ENCODE results near the gene VGLL2. TPM values are rescaled to one million over a fixed set of nuclear protein-coding genes. Genes with fewer than 3 reads are reported as not detected.

Gene VGLL2, protein sequence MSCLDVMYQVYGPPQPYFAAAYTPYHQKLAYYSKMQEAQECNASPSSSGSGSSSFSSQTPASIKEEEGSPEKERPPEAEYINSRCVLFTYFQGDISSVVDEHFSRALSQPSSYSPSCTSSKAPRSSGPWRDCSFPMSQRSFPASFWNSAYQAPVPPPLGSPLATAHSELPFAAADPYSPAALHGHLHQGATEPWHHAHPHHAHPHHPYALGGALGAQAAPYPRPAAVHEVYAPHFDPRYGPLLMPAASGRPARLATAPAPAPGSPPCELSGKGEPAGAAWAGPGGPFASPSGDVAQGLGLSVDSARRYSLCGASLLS
- total RNA-seq (2014; rRNA removed; shearing (Covaris generic); ENCODE audit: low replicate concordance), result not detected in 2 replicates

DNA sequence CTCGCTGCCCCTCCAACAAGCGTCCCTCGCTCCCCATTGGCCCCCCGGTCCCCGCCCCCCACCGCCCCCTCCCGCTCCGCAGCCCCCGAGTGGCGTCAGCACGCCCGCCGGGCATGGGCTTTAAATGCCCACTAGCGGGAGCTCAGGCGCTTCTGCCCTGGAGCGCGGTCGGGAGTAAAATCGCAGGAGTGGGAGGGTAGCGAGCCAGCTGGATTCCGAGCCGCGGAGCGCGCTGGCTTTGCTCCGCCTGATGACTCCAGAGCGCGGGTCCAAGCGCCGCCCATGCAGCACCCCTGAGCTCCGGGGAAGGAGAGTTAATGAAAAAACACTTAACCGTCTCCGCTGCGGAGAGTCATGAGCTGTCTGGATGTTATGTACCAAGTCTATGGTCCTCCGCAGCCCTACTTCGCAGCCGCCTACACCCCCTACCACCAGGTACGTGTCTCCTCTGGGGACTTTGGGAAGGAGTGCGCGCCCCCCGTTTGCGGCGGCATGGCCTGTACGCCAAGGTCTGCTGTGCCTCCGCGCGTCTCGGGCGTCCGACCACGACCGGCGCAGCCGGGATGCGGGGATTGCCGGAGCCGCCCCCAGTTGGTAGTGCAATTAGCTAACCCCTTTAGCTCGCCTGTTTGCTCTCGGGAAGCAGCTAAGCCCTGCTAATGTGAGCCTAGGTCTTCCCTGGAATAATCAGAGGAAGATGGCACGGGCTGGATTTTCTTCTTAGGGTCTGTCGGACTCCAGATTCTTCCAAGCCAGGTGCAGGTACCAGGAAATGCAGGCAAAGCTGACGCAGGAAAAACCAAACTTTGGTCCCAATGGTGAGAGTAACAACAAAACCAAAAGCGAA lies at the start of gene VGLL2:
Gene VGLL2, plus strand, starts transcription at position 149 of the 847 bp plus-strand sequence. Its CDS starts 206 bp downstream, at position 355.
- no peaks in the 10 kb centered on the region for H3K9me3 ChIP-seq (ENCODE audit: low read length)
- H3K27ac ChIP-seq (ENCODE audit: low read length), result no peak within 1 kb of the TSS
- no peak within 1 kb of the TSS for H3K4me2 ChIP-seq (ENCODE audit: low read depth, low read length, poor library complexity, severe bottlenecking)
- H3K27me3 ChIP-seq (ENCODE audit: low read length), result no peaks in the 10 kb centered on the region
- H3K36me3 ChIP-seq (ENCODE audit: insufficient read depth, low read length), result no peaks in the 10 kb centered on the region
- no peak within 1 kb of the TSS for H2AFZ ChIP-seq (ENCODE audit: low read length)
- H3K9ac ChIP-seq (ENCODE audit: low read length), result no peak within 1 kb of the TSS
- DNase-seq, result no peak
- H3K4me1 ChIP-seq (ENCODE audit: low read length), result no peaks in the 10 kb centered on the region
- H3K4me3 ChIP-seq (ENCODE audit: low read length), result no peak within 1 kb of the TSS
- H3K9me2 ChIP-seq (replicated peaks; ENCODE audit: insufficient read depth, low read length), result no peaks in the 10 kb centered on the region
- H3K79me2 ChIP-seq (ENCODE audit: low read length), result no peaks in the 10 kb centered on the region
- no peaks in the 10 kb centered on the region for H4K20me1 ChIP-seq (ENCODE audit: insufficient read depth, low read depth, low read length)

DNA sequence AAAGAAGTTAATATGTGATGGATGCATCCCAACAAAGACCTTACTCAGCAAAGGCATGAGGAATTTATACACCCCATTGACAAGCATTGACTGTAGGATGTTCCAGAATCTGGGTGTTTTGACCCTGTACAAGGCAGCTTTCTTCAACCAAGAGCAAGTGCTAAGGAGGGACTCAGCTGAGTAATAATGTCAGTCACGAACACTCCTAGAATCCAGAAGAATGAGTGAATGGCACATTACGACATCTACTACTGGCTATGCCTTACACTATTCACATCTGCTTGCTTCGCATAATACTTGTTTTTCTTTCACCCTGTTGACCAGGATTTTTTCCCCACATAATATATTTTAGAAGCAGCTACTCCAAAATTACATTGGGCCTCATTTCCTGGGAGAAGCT lies 42.5 kb upstream of the VGLL2 start:
- H3K9ac ChIP-seq (ENCODE audit: low read length), result no peak overlapping the region
- H4K20me1 ChIP-seq (ENCODE audit: insufficient read depth, low read depth, low read length), result no peaks in the 10 kb centered on the region
- H3K9me3 ChIP-seq (ENCODE audit: low read length), result no peaks in the 10 kb centered on the region
- DNase-seq, result no peak
- H3K79me2 ChIP-seq (ENCODE audit: low read length), result no peaks in the 10 kb centered on the region
- H3K4me2 ChIP-seq (ENCODE audit: low read depth, low read length, poor library complexity, severe bottlenecking), result no peak overlapping the region
- no peak overlapping the region for H2AFZ ChIP-seq (ENCODE audit: low read length)
- H3K36me3 ChIP-seq (ENCODE audit: insufficient read depth, low read length), result no peaks in the 10 kb centered on the region
- no peaks in the 10 kb centered on the region for H3K27me3 ChIP-seq (ENCODE audit: low read length)
- no peaks in the 10 kb centered on the region for H3K4me1 ChIP-seq (ENCODE audit: low read length)
- no peak overlapping the region for H3K4me3 ChIP-seq (ENCODE audit: low read length)
- no peak overlapping the region for H3K27ac ChIP-seq (ENCODE audit: low read length)
- no peaks in the 10 kb centered on the region for H3K9me2 ChIP-seq (replicated peaks; ENCODE audit: insufficient read depth, low read length)

DNA sequence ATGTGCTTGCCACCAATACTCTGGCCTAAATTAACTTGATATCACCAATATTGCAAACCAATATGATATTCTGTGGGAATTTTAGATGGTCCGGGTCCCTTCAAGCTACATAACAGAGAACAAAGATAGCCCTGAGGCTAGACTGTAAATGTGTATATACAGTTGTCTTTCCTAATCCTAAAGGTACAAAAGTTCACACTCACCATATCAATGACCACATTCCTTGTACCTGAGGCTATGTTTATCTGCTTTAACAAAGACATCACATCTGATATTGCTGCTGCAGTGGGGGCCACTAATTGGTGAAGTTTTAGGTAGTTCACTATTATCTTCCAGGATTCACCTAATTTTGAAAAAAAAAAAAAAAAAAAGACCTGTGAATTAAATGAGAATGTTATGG lies 38.6 kb upstream of the VGLL2 start:
- no peaks in the 10 kb centered on the region for H3K9me2 ChIP-seq (replicated peaks; ENCODE audit: insufficient read depth, low read length)
- no peaks in the 10 kb centered on the region for H3K36me3 ChIP-seq (ENCODE audit: insufficient read depth, low read length)
- H3K9me3 ChIP-seq (ENCODE audit: low read length), result no peaks in the 10 kb centered on the region
- no peak overlapping the region for H2AFZ ChIP-seq (ENCODE audit: low read length)
- H3K27me3 ChIP-seq (ENCODE audit: low read length), result no peaks in the 10 kb centered on the region
- no peaks in the 10 kb centered on the region for H3K79me2 ChIP-seq (ENCODE audit: low read length)
- H3K4me3 ChIP-seq (ENCODE audit: low read length), result no peak overlapping the region
- no peak overlapping the region for H3K27ac ChIP-seq (ENCODE audit: low read length)
- H3K4me2 ChIP-seq (ENCODE audit: low read depth, low read length, poor library complexity, severe bottlenecking), result no peak overlapping the region
- no peaks in the 10 kb centered on the region for H4K20me1 ChIP-seq (ENCODE audit: insufficient read depth, low read depth, low read length)
- DNase-seq, result no peak
- H3K9ac ChIP-seq (ENCODE audit: low read length), result no peak overlapping the region
- no peaks in the 10 kb centered on the region for H3K4me1 ChIP-seq (ENCODE audit: low read length)

DNA sequence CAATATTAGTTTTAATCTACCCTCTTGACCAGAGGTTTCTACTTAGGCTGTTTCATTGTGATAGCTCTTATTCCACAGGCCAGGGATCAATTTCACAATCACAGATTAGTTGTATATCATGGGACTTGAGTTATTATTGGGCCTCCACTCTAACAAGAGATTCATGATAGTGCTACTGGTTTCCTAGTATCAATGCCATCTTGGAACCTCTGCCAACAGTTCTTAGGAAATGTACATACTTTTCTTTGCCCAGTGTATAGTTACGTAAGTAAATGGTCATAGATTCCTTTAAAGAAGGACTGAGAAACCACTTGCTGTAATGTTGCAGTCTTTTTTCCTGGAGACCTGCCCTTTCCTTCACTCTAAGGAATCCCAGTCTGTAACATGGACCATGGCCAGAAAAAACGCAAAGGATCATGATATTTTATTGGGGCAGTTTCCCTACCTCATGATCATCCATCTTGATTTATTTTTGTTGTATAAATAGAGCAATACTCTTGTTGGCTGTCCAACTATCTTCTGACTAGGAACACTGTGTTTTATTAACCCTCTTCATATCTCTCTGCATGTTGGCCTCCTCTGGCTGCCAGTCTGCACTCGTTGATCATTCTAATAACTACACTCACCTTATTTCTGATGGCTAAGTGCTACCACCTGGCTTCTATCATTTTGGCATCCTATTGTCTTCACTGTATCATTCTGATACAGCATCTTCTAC lies 38.0 kb upstream of the VGLL2 start:
- no peak overlapping the region for H3K27ac ChIP-seq (ENCODE audit: low read length)
- no peak overlapping the region for H2AFZ ChIP-seq (ENCODE audit: low read length)
- H3K4me1 ChIP-seq (ENCODE audit: low read length), result no peaks in the 10 kb centered on the region
- no peak overlapping the region for H3K4me3 ChIP-seq (ENCODE audit: low read length)
- H3K79me2 ChIP-seq (ENCODE audit: low read length), result no peaks in the 10 kb centered on the region
- H3K9me3 ChIP-seq (ENCODE audit: low read length), result no peaks in the 10 kb centered on the region
- H3K36me3 ChIP-seq (ENCODE audit: insufficient read depth, low read length), result no peaks in the 10 kb centered on the region
- H3K27me3 ChIP-seq (ENCODE audit: low read length), result no peaks in the 10 kb centered on the region
- no peak overlapping the region for H3K4me2 ChIP-seq (ENCODE audit: low read depth, low read length, poor library complexity, severe bottlenecking)
- DNase-seq, result no peak
- no peaks in the 10 kb centered on the region for H3K9me2 ChIP-seq (replicated peaks; ENCODE audit: insufficient read depth, low read length)
- no peak overlapping the region for H3K9ac ChIP-seq (ENCODE audit: low read length)
- H4K20me1 ChIP-seq (ENCODE audit: insufficient read depth, low read depth, low read length), result no peaks in the 10 kb centered on the region

DNA sequence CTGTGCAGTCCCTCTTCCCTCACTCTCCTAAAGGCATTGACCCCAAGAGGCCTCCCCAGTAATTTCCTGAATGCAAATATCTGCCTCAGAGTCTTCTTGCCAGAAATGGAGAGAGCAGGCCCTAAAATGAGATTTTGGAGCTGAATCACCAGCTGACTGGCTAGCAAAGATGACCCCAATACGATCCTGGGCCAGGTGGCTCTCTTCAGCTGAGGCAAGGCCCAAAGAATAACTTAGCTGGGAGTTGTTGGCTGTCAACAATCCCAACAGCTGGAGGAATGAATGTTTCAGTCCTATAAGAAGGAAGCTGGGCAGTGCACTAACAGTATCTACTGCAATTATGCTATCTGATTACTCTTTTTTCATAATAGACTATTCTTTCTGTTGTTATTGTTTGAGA lies 37.2 kb upstream of the VGLL2 start:
- H3K4me1 ChIP-seq (ENCODE audit: low read length), result no peaks in the 10 kb centered on the region
- no peaks in the 10 kb centered on the region for H3K9me2 ChIP-seq (replicated peaks; ENCODE audit: insufficient read depth, low read length)
- no peak for DNase-seq
- H4K20me1 ChIP-seq (ENCODE audit: insufficient read depth, low read depth, low read length), result no peaks in the 10 kb centered on the region
- H3K27me3 ChIP-seq (ENCODE audit: low read length), result no peaks in the 10 kb centered on the region
- H3K4me2 ChIP-seq (ENCODE audit: low read depth, low read length, poor library complexity, severe bottlenecking), result no peak overlapping the region
- H3K36me3 ChIP-seq (ENCODE audit: insufficient read depth, low read length), result no peaks in the 10 kb centered on the region
- H2AFZ ChIP-seq (ENCODE audit: low read length), result no peak overlapping the region
- no peak overlapping the region for H3K9ac ChIP-seq (ENCODE audit: low read length)
- H3K9me3 ChIP-seq (ENCODE audit: low read length), result no peaks in the 10 kb centered on the region
- no peaks in the 10 kb centered on the region for H3K79me2 ChIP-seq (ENCODE audit: low read length)
- H3K27ac ChIP-seq (ENCODE audit: low read length), result no peak overlapping the region
- no peak overlapping the region for H3K4me3 ChIP-seq (ENCODE audit: low read length)

DNA sequence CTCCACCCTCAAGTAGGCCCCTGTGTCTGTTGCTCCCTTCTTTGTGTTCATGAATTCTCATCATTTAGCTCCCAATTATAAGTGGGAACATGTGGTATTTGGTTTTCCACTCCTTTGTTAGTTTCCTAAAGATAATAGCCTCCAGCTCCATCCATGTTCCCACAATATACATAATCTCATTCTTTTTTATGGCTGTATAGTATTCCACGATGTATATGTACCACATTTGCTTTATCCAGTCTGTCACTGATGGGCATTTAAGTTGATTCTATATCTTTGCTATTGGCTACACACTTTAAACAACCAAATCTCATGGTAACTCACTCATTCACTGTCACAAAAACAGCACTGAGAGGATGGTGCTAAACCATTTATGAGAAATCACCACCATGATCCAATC lies 35.5 kb upstream of the VGLL2 start:
- Histone ChIP-seq H4K20me1 (ENCODE audit: insufficient read depth, low read depth, low read length) (no peaks in the 10 kb centered on the region), H3K27me3 (ENCODE audit: low read length) (no peaks in the 10 kb centered on the region), H3K9ac (ENCODE audit: low read length) (no peak overlapping the region), H3K4me1 (ENCODE audit: low read length) (no peaks in the 10 kb centered on the region), H3K9me2 (replicated peaks; ENCODE audit: insufficient read depth, low read length) (no peaks in the 10 kb centered on the region), H2AFZ (ENCODE audit: low read length) (no peak overlapping the region), H3K27ac (ENCODE audit: low read length) (no peak overlapping the region), H3K4me3 (ENCODE audit: low read length) (no peak overlapping the region), H3K4me2 (ENCODE audit: low read depth, low read length, poor library complexity, severe bottlenecking) (no peak overlapping the region), H3K36me3 (ENCODE audit: insufficient read depth, low read length) (no peaks in the 10 kb centered on the region), H3K79me2 (ENCODE audit: low read length) (no peaks in the 10 kb centered on the region), H3K9me3 (ENCODE audit: low read length) (no peaks in the 10 kb centered on the region)
- DNase-seq, result no peak

DNA sequence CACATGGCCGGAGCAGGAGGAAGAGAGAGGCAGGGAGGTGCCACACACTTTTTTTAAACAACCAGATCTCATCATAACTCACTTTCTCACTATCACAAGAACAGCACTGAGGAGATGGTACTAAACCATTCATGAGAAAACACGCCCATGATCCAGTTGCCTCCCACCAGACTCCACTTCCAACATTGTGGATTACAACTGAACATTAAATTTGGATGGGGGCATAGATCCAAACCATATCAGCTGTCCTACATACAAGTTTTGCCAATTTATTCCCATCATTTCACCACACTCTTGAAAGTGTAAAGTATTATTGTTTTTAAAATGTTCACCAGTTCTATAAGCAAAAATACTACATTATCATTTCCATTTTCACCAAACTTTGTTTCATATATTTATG lies 33.9 kb upstream of the VGLL2 start:
- Histone ChIP-seq H3K4me3 (ENCODE audit: low read length) (no peak overlapping the region), H3K27ac (ENCODE audit: low read length) (no peak overlapping the region), H3K9me2 (replicated peaks; ENCODE audit: insufficient read depth, low read length) (no peaks in the 10 kb centered on the region), H3K79me2 (ENCODE audit: low read length) (no peaks in the 10 kb centered on the region), H3K4me1 (ENCODE audit: low read length) (no peaks in the 10 kb centered on the region), H3K9ac (ENCODE audit: low read length) (no peak overlapping the region), H3K9me3 (ENCODE audit: low read length) (no peaks in the 10 kb centered on the region), H4K20me1 (ENCODE audit: insufficient read depth, low read depth, low read length) (no peaks in the 10 kb centered on the region), H3K36me3 (ENCODE audit: insufficient read depth, low read length) (no peaks in the 10 kb centered on the region), H3K27me3 (ENCODE audit: low read length) (no peaks in the 10 kb centered on the region), H3K4me2 (ENCODE audit: low read depth, low read length, poor library complexity, severe bottlenecking) (no peak overlapping the region), H2AFZ (ENCODE audit: low read length) (no peak overlapping the region)
- DNase-seq, result no peak

DNA sequence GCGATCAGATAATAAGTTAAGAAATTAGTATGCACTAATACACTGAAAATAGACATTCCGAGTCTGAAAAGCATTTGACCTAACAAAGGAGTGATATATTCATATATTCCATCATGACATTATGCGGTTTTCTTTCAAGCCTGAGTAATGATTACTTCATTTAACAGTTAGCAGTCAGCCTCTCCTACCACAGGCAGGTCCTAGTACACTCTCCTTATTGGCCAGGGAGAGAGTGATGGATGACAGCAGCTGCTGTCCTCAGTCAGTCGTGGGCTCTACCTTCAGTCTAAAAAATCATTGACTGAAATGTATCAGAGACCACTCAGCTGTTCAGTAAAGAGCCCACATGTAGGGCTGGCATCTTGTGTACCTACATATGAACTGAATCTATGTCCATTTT lies 33.2 kb upstream of the VGLL2 start:
- Histone ChIP-seq H3K79me2 (ENCODE audit: low read length) (no peaks in the 10 kb centered on the region), H3K36me3 (ENCODE audit: insufficient read depth, low read length) (no peaks in the 10 kb centered on the region), H3K4me2 (ENCODE audit: low read depth, low read length, poor library complexity, severe bottlenecking) (no peak overlapping the region), H4K20me1 (ENCODE audit: insufficient read depth, low read depth, low read length) (no peaks in the 10 kb centered on the region), H3K4me3 (ENCODE audit: low read length) (no peak overlapping the region), H2AFZ (ENCODE audit: low read length) (no peak overlapping the region), H3K9ac (ENCODE audit: low read length) (no peak overlapping the region), H3K9me3 (ENCODE audit: low read length) (no peaks in the 10 kb centered on the region), H3K27me3 (ENCODE audit: low read length) (no peaks in the 10 kb centered on the region), H3K4me1 (ENCODE audit: low read length) (no peaks in the 10 kb centered on the region), H3K27ac (ENCODE audit: low read length) (no peak overlapping the region), H3K9me2 (replicated peaks; ENCODE audit: insufficient read depth, low read length) (no peaks in the 10 kb centered on the region)
- no peak for DNase-seq

Data from Karpas-422 (cell line).